Activated CD8-positive, alpha-beta memory T cell treated with anti-CD3 and anti-CD28 coated beads, Interleukin-2, amount 50 U/mL, for 1 hour (primary cell): ENCODE measurements around the gene GEMIN7.
"Not testable (repeated sequence)": the region's sequence is repeated elsewhere in the genome, so short reads cannot be mapped to it uniquely, and the experiment has no call there.

ENCODE experiments used
- DNase-seq: peaks from one replicate; pipeline ENCODE4 v3.0.0-alpha.2; 2020; ENCODE audit errors: extremely low read depth

Gene GEMIN7

DNA sequence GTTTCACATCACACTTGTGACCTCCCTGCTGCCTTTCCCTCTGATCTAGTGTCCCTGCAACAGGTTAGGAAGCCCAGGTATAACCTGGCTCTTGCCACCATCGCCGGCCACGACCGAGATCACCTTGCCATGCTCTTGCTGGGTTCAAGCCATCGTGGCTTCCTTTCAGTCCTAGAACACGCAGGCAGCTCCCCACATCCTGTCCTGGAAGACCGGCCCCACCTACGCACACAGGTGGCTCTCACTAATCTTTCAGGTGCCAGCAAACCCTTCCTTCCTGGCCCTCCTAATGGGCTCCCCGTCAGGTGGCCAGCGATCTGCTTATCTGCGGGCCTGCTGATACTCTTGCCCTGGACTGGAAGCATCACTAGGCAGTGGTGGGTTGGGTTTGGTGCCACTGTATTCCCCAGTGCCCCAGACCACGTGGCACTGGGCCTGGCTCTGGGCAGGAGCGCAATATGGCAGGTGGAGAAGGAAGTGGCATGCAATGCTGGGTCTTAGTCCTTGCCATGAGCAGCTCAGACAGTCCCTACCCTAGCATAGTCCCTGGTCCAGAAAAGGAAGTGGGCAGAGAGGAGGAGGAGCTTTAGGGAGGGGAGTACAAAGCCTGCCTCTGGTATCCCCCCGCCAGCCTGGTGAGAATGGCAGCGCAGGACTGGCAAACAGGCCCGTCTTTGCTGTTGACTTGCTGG is 25.7 kb downstream of the GEMIN7 start:
- DNase-seq = no peak

DNA sequence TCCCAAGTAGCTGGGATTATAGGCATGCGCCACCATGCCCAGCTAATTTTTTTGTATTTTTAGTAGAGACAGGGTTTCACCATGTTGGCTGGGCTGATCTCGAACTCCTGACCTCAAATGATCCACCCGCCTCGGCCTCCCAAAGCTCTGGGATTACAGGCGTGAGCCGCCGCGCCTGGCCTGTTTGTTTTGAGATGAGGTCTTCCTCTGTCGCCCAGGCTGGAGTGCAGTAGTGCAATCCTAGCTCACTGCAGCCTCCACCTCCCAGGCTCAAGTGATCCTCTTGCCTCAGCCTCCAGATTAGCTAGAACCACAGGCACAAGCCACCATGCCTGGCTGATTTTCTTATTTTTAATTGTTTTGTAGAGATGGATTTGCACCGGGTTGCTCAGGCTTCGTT is 27.3 kb downstream of the GEMIN7 start:
- DNase-seq = not testable (repeated sequence)

DNA sequence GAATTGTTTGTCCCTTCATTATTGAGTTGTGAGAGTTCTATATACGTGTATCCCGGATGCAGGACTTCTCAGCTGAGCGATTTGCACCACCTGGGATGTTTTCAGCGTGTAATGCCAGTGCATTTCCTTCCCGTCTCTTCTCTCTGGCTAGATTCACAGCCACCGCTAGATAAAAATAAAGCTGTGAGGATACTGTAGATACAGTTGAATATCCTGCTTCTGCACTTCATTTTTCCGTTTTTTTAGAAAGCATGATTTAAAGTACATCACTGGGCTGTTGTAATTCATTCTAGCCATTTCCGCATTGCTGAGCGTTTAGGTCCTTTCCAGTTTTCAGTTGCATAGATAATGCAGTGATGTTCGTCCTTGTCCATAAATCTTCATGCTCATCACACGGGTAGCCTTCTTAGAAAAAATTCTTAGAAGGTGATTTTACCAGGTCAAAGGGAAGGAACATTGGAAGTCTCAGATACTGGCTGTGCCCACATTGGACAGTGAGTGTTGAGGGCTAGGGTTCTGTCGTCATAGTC is 28.6 kb downstream of the GEMIN7 start:
- no peak for DNase-seq

DNA sequence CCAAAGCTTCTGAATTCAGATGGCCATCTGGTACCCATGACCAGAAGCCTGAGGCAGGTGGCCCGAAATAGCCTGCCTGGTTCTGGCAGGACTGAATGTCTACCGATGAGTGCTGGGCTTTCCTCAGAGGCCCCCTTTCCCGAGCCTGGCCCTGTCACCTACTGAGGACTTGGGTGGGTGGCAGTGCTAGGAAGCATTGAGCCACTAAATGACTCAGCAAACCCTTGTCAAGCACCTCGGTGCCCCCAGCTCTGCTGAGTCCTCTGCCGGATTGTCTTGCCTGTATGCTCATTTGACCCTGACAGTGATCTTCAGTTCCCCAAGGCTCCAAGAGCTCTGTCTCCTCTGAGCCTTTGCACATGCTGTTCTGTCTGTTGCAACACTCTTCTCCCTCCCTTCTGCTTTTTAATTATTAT is 31.8 kb downstream of the GEMIN7 start:
- DNase-seq = no peak

DNA sequence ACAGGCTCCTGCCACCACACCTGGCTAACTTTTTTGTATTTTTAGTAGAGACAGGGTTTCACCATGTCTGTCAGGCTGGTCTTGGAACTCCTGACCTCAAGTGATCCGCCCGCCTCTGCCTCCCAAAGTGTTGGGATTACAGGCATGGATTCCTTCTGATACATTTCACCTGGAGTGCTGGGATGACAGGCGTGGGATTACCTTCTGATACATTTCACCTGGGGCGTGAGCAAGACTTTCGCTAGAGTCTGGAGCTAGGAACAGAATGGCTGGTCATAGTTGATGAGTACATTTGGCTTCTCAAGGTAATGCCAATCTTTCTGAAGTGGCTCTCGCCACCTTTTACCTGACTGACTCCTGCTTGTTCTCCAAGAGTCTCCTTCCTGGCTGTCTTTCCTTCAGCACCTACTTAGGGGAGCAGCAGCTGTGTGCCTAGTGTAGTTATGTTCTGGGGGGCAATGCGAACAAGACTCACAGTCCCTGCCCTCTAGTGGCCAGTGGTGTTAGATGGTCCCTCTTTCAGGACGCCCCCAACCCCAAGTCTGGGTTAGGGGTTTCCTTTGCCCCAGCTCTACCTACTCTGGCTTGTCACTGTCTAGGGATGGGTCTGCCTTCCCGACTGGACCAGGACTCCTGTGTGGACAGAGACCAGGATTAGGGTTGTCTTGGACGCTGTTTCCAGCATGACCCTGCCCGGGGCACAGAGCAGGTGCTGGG is 33.2 kb downstream of the GEMIN7 start:
- no peak for DNase-seq

DNA sequence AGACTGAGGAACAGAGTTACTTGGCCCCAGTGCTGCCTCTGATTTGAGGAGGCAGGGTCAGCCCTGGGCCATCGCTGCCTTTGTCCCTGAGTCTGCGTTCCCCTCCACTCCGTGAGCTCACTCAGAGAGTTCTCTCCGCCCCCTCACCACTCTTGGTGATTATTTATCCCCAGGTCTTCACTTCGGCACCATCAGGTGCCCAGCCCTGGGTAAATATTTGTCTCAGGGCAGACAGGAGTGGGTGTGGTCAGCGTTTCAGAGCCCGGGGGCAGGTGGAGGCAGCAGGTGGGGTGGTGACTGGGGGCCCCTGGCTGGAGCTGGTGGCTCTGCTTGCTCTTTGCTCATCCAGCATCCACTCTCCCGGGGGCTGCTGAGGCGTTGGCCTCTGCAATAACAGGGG is 34.6 kb downstream of the GEMIN7 start:
- no peak for DNase-seq

DNA sequence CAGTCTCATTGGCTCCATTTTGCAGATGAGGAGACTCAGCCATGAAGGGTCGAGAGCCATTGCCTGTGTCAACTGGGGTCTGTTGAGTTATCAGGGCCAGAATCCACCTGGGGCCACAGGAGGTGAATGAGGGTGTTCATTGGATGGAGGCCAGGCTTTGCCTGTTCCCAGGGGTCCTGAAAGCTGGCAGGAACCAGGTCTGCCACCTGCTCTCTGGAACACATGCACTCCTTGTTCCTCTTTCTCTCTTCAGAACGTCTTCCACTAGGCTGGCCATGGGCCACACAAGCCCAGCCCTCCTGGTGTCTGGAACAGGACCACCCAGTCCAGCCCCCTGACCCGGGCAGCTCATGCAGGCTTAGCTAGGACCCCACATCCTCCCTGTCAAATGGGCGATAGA is 35.1 kb downstream of the GEMIN7 start:
- no peak for DNase-seq

DNA sequence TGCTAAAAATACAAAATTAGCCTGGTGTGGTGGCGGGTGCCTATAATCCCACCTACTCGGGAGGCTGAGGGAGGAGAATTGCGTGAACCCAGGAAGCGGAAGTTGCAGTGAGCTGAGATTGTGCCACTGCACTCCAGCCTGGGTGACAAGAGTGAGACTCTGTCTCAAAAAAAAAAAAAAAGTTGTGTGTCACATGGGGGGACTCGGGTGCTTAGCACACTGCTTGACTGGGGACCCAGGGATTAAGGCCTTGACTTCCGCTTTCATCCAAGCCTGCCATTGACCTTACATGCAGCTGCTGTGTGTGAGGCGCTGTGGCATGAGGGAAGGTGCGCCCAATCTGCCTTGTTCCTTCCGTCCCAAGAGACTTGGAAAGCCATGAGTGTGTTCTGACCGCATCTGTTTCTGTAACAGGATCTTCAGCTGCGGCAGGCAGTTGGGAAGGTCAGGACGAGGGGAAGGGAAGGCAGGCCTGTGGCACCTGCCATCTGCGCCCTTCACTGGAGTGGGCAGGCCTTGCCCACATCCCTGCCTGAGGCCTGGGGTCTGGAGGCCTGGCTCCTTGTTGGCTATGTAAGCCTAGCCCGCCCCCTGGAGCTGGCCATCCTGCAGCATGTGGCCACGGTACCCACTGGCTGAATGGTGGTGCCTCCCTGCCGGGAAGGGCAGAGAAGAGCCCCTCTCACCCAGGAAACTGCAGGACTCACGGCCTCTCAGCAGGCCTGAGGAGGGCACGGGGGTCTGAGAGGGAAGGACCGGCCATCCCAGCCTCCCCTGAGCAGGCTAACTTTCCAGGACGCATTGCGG is 37.0 kb downstream of the GEMIN7 start:
- DNase-seq = no peak

DNA sequence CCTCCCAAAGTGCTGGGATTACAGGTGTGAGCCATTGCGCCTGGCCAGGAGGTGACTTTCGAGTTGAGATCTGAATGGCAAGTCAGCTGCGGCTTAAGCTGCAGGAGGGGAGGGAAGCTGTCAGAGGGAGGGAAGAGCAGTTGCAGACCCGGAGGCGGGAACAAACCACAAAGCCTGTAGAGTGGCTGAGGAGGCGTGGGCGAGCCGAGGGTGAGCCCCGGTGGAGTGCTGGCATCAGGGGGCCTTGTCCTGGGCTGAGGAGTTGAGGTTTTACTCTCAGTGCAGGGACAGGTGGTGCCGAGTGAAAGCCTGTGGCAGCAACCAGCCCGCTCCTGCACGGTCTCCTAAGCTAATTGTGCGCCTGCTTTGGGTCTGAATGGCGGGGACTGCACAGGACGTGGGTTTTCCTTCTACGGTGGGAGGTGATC is 38.1 kb downstream of the GEMIN7 start:
- no peak for DNase-seq

DNA sequence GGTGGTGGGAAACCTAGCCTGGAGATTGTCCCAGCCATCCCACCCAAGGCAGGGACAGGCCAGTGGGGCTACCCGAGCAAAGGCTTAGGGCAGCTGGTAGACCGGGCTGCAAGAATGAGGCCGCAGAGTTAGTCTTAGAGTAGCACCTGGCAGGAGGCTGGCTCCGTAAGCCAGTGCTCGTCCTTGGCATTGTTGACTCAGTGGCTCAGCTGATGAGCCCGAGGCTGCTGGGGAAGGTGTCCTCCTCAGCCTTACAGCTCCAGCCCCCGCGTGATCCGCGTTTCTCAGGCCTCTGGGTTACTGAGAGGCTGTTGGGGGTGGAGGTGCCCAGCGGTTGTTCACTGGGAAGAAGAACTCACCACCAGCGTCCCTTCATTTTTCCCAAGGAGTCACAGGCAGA is 38.6 kb downstream of the GEMIN7 start:
- DNase-seq = no peak

DNA sequence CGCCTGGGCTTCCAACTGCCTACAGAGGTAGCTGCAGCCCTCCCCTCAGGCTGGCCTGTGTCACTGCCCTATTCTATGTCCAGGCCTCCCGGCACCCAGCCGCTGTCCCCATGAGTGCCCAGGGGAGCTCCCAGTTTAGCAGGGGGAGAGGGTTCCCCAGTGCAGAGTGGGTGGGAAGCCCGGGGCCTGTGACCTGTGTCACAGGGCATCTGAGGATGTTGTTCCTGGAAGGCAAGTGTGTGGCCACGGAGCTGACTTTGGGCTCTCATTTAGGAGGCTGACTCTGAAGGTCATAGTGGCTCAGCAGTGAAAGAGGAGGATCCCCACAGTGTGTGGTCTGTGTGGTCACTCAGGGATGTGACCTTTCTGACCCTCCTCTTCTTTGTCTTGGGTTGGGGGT is 39.0 kb downstream of the GEMIN7 start:
- no peak for DNase-seq

DNA sequence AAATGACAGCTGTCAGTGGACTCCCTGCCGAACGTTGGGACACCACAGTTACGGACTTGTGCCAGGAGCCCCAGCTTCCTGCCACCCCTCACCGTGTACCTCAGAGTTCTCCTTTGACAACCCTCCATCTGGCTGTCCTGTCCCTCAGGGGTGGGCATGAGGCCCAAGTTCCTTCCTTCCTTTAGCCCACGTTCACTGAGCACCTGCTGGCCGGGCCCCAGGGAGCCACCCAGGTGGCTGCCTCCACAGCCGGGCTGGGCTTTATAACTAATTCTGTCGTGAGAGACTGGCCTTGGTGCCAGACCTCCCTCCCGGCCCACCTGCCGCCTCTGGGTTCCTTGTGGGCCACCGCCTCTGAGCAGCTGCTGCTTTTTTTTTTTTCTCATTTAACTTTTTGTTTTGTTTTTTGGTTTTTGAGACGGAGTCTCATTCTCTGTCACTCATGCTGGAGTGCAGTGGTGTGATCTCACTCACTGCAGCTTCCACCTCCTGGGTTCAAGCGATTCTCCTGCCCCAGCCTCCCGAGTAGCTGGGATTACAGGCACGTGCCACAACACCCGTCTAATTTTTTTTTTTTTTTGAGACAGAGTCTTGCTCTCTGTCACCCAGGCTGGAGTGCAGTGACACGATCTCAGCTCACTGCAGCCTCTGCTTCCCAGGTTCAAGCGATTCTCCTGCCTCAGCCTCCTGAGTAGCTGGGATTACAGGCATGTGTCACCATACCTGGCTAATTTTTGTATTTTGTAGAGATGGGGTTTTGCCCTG is 39.7 kb downstream of the GEMIN7 start:
- DNase-seq = not testable (repeated sequence)

DNA sequence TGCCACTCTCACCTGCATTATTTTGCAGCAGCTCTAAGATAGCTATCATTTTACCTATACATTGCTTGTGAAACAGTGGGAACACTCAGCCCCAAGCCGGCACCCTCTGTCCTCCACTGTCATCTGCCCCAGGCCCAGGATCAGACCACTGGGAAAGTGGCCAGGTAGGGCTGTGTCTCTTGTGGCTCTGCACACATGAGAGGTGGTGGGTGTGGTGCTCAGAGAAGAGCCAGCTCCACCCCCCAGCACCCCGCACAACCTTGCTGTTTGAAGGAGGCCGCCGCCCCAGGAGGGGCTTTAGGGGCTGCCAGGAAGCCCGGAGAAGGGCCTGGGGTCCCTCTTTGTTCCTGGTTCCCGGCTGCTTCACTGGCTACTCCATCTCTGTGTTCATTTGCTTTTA is 40.5 kb downstream of the GEMIN7 start:
- DNase-seq = no peak

DNA sequence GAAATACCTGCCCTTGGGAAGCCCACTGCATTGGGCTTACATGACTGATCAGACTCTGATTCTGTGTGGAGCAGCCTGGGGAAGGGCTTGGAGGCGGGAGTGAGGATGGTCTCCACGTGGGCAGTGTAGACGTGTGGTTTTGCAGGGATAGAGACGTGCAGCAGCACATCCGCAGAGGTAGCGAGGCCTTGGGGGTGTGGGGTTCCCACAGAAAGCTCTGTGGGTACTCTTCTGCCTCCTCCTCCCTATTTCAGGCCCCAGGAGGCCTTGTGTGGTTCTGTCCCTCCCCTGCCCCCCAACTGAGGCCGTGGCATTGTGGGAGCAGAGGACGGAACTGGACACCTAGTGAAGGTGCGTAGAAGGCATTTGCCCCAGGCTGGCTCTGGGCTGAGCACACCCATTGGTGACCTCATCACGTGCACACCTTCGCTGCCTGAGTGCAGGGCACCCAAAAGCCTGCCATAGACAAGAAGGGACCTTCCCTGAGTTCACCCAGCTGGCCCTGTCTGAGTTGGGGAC is 42.8 kb downstream of the GEMIN7 start:
- no peak for DNase-seq

DNA sequence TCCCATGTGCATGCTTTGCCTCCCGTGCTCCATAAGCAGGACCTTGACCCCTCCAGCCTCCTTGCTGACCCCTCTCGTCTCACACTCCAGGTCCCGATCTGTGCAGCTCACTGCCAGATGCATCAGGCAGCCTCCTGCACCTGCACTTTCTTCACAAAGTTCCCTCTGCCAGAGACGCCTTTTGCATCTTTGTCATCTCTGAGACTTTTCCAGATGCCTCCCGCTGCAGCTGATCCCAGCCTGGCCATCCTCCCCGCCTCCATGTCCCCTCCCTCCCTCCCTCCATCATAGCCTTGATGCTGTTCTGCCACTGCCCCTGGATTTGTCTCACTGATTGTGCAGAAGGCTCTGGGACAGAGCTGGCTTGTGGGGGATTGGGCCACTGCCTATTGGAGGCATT is 43.8 kb downstream of the GEMIN7 start:
- DNase-seq = no peak

DNA sequence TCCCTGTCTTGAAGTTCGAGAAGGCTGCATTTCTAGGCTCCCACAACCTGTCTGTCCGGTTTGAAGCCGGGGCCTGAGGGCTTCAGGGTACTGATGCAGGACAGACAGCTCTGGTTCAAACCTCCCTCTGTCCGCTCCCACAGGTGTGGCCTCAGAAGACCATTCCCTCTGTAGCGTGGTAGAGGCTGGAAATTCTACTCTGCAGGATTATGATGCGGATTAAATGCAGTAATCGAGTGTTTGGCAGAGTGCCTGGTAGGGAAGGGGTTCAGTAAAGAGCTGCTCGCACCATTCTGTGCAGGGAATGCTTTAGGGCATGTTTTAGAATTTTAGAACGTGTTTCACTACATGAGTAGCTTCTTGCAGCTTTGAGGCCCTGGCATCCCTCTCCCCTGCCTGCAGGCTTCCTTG is 44.4 kb downstream of the GEMIN7 start:
- DNase-seq = no peak

DNA sequence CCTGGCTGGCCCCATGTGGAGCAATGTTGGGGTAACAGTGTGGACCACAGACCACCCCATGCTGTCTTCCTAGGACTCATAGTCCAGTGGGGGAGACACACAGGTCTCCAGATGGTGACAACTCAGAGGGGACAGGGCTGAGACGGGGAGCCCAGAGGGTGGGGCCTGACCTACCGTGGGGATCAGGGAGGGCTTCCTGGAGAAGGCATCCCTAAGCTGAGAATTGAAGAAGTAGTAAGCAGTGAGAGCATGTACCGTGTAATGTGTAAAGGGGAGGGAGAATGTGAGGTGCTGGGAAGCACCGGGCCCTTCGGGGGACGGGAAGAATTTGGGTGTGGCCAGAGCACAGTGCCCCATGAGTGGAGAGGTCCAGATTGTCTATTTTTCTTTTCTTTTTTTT is 45.0 kb downstream of the GEMIN7 start:
- no peak for DNase-seq

DNA sequence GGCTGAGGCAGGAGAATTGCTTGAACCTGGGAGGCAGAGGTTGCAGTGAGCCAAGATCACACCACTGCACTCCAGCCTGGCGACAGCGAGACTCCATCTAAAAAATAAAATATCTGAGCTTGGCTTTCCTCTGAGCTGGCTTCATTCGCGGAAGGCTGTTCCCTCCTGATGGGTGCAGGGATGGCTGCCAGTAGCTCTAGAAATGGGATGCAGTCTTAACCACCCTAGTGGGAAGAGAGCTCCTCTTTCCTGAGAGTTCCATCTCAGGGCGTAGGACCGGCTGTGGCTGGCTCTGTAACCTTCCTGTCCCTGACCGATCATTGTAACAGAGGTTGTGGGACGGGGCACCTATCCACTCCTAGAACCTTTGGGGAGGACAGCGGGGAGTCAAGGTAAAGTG is 46.3 kb downstream of the GEMIN7 start:
- DNase-seq = no peak

DNA sequence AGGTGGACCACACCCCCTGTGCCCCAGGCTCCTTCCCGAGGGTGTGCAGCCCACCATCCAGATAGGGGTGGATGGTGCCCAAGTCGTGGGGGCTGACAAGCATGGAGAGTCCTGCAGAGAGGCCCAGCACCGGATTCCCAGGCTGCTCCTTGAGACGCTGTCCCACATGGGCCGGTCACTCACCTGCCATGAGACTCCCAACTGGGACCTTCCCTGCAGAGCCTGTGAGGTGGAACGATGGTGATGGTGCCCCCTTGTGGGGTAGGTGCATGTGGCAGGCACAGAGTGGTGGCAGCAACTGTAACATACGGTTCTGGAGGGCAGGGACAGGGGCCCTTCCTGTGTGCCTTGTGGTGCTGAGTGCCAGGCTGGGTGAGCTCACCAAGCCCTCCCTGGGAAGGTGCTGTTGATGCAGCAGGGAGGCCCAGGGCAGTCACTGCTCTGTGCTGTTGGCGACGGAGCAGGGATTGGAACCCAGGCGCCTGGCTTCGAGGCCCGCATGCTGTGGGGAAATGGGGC is 47.0 kb downstream of the GEMIN7 start:
- DNase-seq = peak; percentile 19

DNA sequence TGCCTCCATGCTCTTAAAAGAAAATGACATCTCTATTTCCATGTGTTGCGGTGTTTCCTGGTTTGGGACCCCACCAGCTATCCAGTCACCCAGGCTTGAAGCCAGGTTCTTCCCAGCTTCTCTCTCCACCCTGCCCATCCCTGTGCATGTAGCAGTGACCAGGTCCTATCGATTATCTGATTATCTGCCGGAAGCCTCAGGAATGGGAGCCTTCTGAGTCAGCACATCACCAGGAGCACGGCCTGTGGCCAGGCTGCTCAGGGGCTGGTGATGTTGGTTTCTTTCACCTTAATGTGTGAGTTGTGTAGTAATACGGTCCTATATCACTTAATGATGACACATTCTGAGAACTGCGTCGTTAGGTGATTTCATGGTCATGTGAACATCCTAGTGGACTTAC is 47.6 kb downstream of the GEMIN7 start:
- no peak for DNase-seq

DNA sequence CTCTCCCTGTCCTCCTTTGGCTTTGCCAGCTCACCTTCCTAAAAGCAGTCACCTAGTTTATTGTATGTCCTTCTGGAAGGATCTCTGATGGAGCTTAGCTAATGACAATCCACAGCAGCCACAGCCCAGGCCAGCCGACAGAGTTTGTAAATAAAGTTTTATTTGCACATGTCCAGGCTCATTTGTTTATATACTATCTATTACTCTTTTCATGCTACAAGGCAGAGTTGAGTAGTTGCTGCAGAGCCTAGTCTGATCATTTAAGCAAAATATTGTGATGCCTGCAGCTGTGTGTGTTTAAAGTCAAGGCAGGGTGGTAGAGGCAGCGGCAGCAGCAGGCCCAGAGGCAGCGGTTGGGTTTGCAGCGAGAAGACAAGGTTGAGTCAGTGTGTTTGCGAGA is 49.1 kb downstream of the GEMIN7 start:
- DNase-seq = no peak
